ENCODE data around the gene KRT33B.

DNA sequence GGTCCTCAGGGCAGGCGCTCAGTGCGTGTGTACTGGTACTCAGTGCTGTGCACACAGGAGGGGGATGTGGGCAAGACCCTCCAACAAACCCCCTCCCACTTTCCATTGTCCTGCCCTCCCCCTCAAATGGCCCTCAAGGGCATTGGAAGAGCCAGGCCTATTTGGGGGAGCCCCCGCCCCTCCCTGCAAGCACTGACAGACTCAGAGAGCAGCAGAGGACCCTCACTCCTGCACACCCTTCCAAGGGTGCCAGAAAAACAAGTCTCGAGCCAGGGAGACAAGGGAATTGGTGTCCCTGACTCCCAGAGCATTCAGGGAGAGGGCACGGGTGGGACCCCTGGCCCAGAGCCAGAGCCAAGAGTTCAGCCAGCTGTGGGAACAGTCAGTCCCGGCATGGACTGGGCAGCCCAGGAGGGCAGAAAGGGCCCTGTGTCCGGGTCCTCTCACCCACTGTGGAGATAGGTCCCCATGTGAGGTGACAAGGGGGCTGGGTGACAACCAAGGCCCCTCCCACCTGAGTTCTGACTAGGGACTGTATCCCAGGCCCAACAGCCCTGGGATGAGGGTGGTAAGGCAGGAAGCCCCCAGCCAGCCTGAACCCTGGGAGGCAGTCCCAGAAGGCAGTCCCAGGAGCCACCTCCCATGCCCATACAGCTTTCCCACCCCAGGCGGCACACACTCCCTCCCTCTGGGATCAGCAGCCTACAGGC is 42.0 kb downstream of the KRT33B start:
- TF ChIP-seq, protein P1, sequence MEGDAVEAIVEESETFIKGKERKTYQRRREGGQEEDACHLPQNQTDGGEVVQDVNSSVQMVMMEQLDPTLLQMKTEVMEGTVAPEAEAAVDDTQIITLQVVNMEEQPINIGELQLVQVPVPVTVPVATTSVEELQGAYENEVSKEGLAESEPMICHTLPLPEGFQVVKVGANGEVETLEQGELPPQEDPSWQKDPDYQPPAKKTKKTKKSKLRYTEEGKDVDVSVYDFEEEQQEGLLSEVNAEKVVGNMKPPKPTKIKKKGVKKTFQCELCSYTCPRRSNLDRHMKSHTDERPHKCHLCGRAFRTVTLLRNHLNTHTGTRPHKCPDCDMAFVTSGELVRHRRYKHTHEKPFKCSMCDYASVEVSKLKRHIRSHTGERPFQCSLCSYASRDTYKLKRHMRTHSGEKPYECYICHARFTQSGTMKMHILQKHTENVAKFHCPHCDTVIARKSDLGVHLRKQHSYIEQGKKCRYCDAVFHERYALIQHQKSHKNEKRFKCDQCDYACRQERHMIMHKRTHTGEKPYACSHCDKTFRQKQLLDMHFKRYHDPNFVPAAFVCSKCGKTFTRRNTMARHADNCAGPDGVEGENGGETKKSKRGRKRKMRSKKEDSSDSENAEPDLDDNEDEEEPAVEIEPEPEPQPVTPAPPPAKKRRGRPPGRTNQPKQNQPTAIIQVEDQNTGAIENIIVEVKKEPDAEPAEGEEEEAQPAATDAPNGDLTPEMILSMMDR (conservative IDR thresholded peaks at IDR 0.05; ENCODE audit: low read length), result no peak
- TF ChIP-seq EZH2phosphoT487 (IDR thresholded peaks at IDR 0.05; ENCODE audit: borderline replicate concordance, low read depth, low read length), result no peak

All from OCI-LY7 (cell line).